OCI-LY3 (cell line): ENCODE data around the gene TMA16.

Experiments used
- H2AFZ ChIP-seq: fragments of 200-600, 300-600 bp; shearing (Covaris generic); 2 replicates; pipeline ENCODE4 v1.6.0; 2014; ENCODE audit warnings: antibody characterized with exemption, low read depth, low read length
- H3K27ac ChIP-seq: fragments of 200-600, 300-600 bp; sonication (generic); 2 replicates; pipeline ENCODE4 v1.5.1; 2014; ENCODE audit warnings: mild to moderate bottlenecking, low read length, moderate library complexity, mixed read lengths
- H3K27me3 ChIP-seq: fragments of 200-600, 300-600 bp; sonication (generic); 2 replicates; pipeline ENCODE4 v1.6.1; 2014; ENCODE audit warnings: low read depth, low read length, mixed read lengths
- H3K36me3 ChIP-seq: fragments of 200-600, 300-600 bp; sonication (generic); replicated peaks from 2 replicates; pipeline ENCODE3; 2014; ENCODE audit warnings: low read depth, low read length, mixed read lengths
- H3K4me1 ChIP-seq: fragments of 300-600, 200-600 bp; sonication (generic); 2 replicates; pipeline ENCODE4 v1.6.1; 2014; ENCODE audit warnings: low read length, mixed read lengths
- H3K4me2 ChIP-seq: fragments of 200-600, 300-600 bp; sonication (generic); 2 replicates; pipeline ENCODE4 v1.6.1; 2014; ENCODE audit warnings: low read length, mixed read lengths
- H3K4me3 ChIP-seq: fragments of 300-600, 200-600 bp; sonication (generic); 2 replicates; pipeline ENCODE4 v1.5.1; 2014; ENCODE audit warnings: antibody characterized with exemption, mild to moderate bottlenecking, low read length, moderate library complexity
- H3K79me2 ChIP-seq: fragments of 300-600, 200-600 bp; shearing (Covaris generic); 2 replicates; pipeline ENCODE4 v1.6.1; 2014; ENCODE audit warnings: mild to moderate bottlenecking, low read length, mixed read lengths
- H3K9ac ChIP-seq: fragments of 300-600, 200-600 bp; shearing (Covaris generic); 2 replicates; pipeline ENCODE4 v1.6.0; 2014; ENCODE audit warnings: mild to moderate bottlenecking, low read length, moderate library complexity
- H3K9me3 ChIP-seq: fragments of 200-600, 300-600 bp; shearing (Covaris generic); 2 replicates; pipeline ENCODE4 v1.6.1; 2014; ENCODE audit warnings: low read length, mixed read lengths; ENCODE audit not compliant: insufficient read depth
- H4K20me1 ChIP-seq: fragments of 200-600, 300-600 bp; sonication (generic); 2 replicates; pipeline ENCODE4 v1.6.1; 2016; ENCODE audit warnings: low read length, mixed read lengths; ENCODE audit not compliant: insufficient read depth
- EZH2phosphoT487 ChIP-seq: fragments of 200-600 bp; shearing (Covaris generic); IDR thresholded peaks from 2 replicates; pipeline ENCODE4 v1.6.1; 2018; ENCODE audit warnings: antibody characterized with exemption, mixed run types, low read depth
- TF ChIP-seq, protein P1 (sequence below): fragments of 200-600, 300-600 bp; sonication (generic); IDR thresholded peaks from 2 replicates; pipeline ENCODE4 v1.5.1; 2014; ENCODE audit warnings: antibody characterized with exemption, low read length, low read depth

Gene TMA16

DNA sequence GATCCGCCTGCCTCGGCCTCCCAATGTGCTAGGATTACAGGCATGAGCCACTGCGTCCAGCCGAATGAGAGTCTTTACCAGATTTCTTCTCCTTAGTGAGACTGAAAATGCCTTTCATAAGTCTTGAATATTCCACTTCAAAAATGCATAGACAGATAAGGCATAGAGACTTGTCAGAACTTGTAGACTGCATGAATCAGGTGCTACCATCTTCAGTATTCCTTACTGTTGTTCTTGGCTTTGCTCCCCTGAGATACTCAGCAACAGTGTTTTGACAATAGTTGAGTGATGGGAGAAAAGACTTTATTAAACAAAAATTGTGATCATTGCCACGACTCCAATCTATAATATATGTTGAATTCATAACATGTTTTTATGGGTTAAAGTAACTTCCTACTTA is 31.9 kb upstream of the TMA16 start:
- no peaks in the 10 kb centered on the region for H3K79me2 ChIP-seq
- no peaks in the 10 kb centered on the region for H4K20me1 ChIP-seq
- no peaks in the 10 kb centered on the region for H3K27me3 ChIP-seq
- H3K4me3 ChIP-seq = no peak overlapping the region
- H3K4me2 ChIP-seq = no peak overlapping the region
- no peaks in the 10 kb centered on the region for H3K36me3 ChIP-seq
- TF ChIP-seq, protein P1, sequence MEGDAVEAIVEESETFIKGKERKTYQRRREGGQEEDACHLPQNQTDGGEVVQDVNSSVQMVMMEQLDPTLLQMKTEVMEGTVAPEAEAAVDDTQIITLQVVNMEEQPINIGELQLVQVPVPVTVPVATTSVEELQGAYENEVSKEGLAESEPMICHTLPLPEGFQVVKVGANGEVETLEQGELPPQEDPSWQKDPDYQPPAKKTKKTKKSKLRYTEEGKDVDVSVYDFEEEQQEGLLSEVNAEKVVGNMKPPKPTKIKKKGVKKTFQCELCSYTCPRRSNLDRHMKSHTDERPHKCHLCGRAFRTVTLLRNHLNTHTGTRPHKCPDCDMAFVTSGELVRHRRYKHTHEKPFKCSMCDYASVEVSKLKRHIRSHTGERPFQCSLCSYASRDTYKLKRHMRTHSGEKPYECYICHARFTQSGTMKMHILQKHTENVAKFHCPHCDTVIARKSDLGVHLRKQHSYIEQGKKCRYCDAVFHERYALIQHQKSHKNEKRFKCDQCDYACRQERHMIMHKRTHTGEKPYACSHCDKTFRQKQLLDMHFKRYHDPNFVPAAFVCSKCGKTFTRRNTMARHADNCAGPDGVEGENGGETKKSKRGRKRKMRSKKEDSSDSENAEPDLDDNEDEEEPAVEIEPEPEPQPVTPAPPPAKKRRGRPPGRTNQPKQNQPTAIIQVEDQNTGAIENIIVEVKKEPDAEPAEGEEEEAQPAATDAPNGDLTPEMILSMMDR = no peak
- TF ChIP-seq EZH2phosphoT487 = no peak
- H3K4me1 ChIP-seq = no peaks in the 10 kb centered on the region
- no peak overlapping the region for H3K27ac ChIP-seq
- no peak overlapping the region for H2AFZ ChIP-seq
- no peaks in the 10 kb centered on the region for H3K9me3 ChIP-seq
- no peak overlapping the region for H3K9ac ChIP-seq

DNA sequence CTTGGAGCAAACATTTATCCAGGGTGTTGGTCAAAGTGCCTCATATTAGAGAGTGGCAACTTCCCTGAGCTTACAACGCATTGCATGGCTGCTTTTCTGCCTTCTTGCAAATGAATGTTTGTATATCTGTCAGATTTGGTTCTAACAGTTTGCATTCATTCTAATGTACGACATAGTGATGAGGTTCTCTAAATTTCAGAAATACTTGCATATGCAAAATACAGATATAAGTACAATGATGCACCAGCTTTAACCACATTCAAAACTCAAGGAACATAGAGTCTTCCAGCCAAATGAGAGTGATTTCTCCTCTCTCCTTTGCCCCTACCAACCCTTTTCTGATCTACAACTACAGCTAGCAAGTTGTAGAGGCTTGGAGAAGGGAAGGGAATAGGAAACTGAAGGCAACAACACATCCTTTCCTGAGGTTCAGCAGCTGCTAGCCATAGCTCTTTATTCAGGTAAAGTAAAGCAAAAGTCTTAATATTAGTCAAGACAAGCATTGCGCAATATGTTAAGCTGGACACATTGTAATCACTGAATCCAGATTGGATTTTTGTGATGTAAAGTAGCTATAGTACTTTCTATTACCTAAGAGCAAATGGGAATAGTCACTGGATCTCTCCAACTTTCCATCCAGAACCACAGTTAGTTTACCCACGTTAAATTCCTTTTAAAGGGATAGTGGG is 27.3 kb upstream of the TMA16 start:
- H2AFZ ChIP-seq = no peak overlapping the region

DNA sequence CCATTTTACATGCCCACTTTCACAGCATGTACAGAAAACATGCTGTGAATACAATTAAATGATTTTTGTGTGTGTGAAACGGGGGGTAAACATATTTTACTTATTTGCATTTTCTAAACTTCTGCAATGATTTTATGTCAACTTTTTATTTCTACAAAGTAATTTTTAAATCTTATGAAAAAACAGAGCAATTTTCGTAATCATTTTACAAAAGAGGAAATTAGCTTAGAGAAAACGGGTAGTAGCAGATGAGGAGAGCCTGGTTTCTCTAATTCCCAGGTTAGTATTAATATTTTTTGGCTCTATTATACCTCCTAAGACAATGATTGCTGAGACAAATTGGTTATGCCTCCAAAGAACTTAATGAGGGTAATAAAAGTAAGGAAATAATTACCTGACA is 24.1 kb upstream of the TMA16 start:
- TF ChIP-seq EZH2phosphoT487 = no peak
- TF ChIP-seq, protein P1 = no peak
- no peaks in the 10 kb centered on the region for H3K27me3 ChIP-seq
- no peak overlapping the region for H2AFZ ChIP-seq
- peaks cover 7% of the 10 kb centered on the region for H3K4me1 ChIP-seq
- no peak overlapping the region for H3K27ac ChIP-seq
- no peak overlapping the region for H3K4me3 ChIP-seq
- H4K20me1 ChIP-seq = no peaks in the 10 kb centered on the region
- no peaks in the 10 kb centered on the region for H3K79me2 ChIP-seq
- H3K36me3 ChIP-seq = no peaks in the 10 kb centered on the region
- no peak overlapping the region for H3K4me2 ChIP-seq
- no peaks in the 10 kb centered on the region for H3K9me3 ChIP-seq
- no peak overlapping the region for H3K9ac ChIP-seq

More for the DNA sequence above, 27.3 kb upstream of the TMA16 start:
- no peak overlapping the region for H3K4me2 ChIP-seq
- H3K36me3 ChIP-seq = no peaks in the 10 kb centered on the region
- no peaks in the 10 kb centered on the region for H3K27me3 ChIP-seq
- no peak overlapping the region for H3K4me3 ChIP-seq
- no peaks in the 10 kb centered on the region for H4K20me1 ChIP-seq
- no peaks in the 10 kb centered on the region for H3K9me3 ChIP-seq
- H3K79me2 ChIP-seq = no peaks in the 10 kb centered on the region
- H3K4me1 ChIP-seq = no peaks in the 10 kb centered on the region
- no peak overlapping the region for H3K27ac ChIP-seq
- TF ChIP-seq EZH2phosphoT487 = no peak
- TF ChIP-seq, protein P1 = no peak
- H3K9ac ChIP-seq = no peak overlapping the region

DNA sequence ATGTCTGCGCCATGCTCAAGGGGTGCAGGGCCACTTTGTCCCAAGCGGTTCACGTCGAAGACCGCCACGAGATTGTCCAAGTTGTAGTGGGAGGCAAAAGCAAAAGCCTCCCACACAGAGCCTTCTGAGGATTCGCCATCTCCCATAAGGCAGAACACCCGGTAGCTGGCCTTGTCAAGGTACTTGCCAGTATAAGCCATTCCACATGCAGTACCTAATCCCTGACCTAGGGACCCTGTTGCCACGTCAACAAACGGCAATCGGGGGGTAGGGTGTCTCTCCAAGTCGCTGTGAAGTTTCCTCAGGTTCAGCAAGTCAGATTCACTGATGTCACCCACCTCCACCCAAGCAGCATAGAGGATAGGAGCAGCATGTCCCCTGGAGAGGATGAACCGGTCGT is 21.4 kb upstream of the TMA16 start:
- Histone ChIP-seq H3K4me3 (no peak overlapping the region), H2AFZ (no peak overlapping the region), H3K27ac (no peak overlapping the region), H3K27me3 (no peaks in the 10 kb centered on the region), H3K9ac (no peak overlapping the region), H3K79me2 (no peaks in the 10 kb centered on the region), H3K4me2 (no peak overlapping the region), H3K9me3 (no peaks in the 10 kb centered on the region), H3K36me3 (no peaks in the 10 kb centered on the region), H3K4me1 (peaks cover 7% of the 10 kb centered on the region), H4K20me1 (no peaks in the 10 kb centered on the region)
- TF ChIP-seq, protein P1 = no peak
- TF ChIP-seq EZH2phosphoT487 = no peak
